HEK293 (cell line): ENCODE measurements around the gene INTS15.

Source experiments
- CTCF ChIA-PET: fragments of 350-600 bp; formaldehyde crosslinking; extraction: SDS; loops from one replicate; lab custom pipeline; 2021; ENCODE audit warnings: antibody characterized with exemption; lab: Yijun Ruan, JAX
- POLR2A ChIA-PET: fragments of 300-600 bp; formaldehyde crosslinking; extraction: SDS; loops from one replicate; lab custom pipeline; 2020; ENCODE audit warnings: antibody characterized with exemption, inconsistent platforms; lab: Yijun Ruan, JAX
- H3K27ac ChIP-seq: fragments of 200-500 bp; sonication (Bioruptor generic); 2 replicates; pipeline ENCODE4 v1.5.1; 2014; ENCODE audit warnings: low read depth, low read length, control low read depth, inconsistent platforms; ENCODE audit errors: extremely low read depth
- H3K36me3 ChIP-seq, 2 experiments: fragments of 200-500 bp in 1 of 2; sonication (Bioruptor generic) in 1 of 2; 1 replicate in 1 of 2; 2 replicates in 1 of 2; pipeline ENCODE4 v1.5.1; 2014 to 2017; ENCODE audit warnings: inconsistent platforms in 2 of 2, low read length in 2 of 2; ENCODE audit not compliant: control insufficient read depth in 2 of 2, insufficient read depth in 1 of 2
- H3K4me1 ChIP-seq: fragments of 200-500 bp; sonication (Bioruptor generic); 2 replicates; pipeline ENCODE4 v1.5.1; 2014; ENCODE audit warnings: mild to moderate bottlenecking, low read length, inconsistent platforms; ENCODE audit not compliant: control insufficient read depth, insufficient read depth
- H3K4me3 ChIP-seq: 2 replicates; pipeline ENCODE4 v1.5.1; 2011; ENCODE audit warnings: low read depth, mild to moderate bottlenecking, control low read depth, low read length, moderate library complexity
- H3K9me3 ChIP-seq: fragments of 200-500 bp; sonication (Bioruptor generic); 2 replicates; pipeline ENCODE4 v1.5.1; 2014; ENCODE audit warnings: low read depth, low read length, inconsistent platforms; ENCODE audit not compliant: control insufficient read depth, insufficient read depth
- AEBP2 ChIP-seq: fragments of 450-650 bp; formaldehyde crosslinking; IDR thresholded peaks from 2 replicates; pipeline ENCODE4 v1.5.1; 2016; ENCODE audit warnings: missing biosample characterization, missing genetic modification characterization, borderline replicate concordance
- EGR2 ChIP-seq: fragments of 450-650 bp; formaldehyde crosslinking; IDR thresholded peaks from 2 replicates; pipeline ENCODE4 v1.5.1; 2016; ENCODE audit warnings: low read depth, missing biosample characterization, missing genetic modification characterization
- FEZF1 ChIP-seq: fragments of 450-650 bp; formaldehyde crosslinking; IDR thresholded peaks from 2 replicates; pipeline ENCODE4 v1.5.1; 2016; ENCODE audit warnings: missing biosample characterization, missing genetic modification characterization
- GLIS1 ChIP-seq: fragments of 450-650 bp; formaldehyde crosslinking; IDR thresholded peaks from 2 replicates; pipeline ENCODE4 v1.5.1; 2016; ENCODE audit warnings: missing biosample characterization, missing genetic modification characterization
- RBAK ChIP-seq: fragments of 450-650 bp; formaldehyde crosslinking; IDR thresholded peaks from 2 replicates; pipeline ENCODE4 v1.5.1; 2016; ENCODE audit warnings: missing biosample characterization, missing genetic modification characterization
- ZFHX2 ChIP-seq: fragments of 450-650 bp; formaldehyde crosslinking; conservative IDR thresholded peaks from 2 replicates; pipeline ENCODE4 v1.5.1; 2016; ENCODE audit warnings: missing biosample characterization, missing genetic modification characterization
- ZNF132 ChIP-seq: fragments of 450-650 bp; formaldehyde crosslinking; IDR thresholded peaks from 2 replicates; pipeline ENCODE4 v1.5.1; 2017; ENCODE audit warnings: missing biosample characterization, missing genetic modification characterization, borderline replicate concordance
- ZNF2 ChIP-seq: fragments of 450-650 bp; formaldehyde crosslinking; IDR thresholded peaks from 2 replicates; pipeline ENCODE4 v1.5.1; 2016; ENCODE audit warnings: missing biosample characterization, missing genetic modification characterization
- ZNF26 ChIP-seq: fragments of 450-650 bp; formaldehyde crosslinking; IDR thresholded peaks from 2 replicates; pipeline ENCODE4 v1.5.1; 2016; ENCODE audit warnings: missing biosample characterization, missing genetic modification characterization
- ZNF350 ChIP-seq: fragments of 450-650 bp; formaldehyde crosslinking; IDR thresholded peaks from 2 replicates; pipeline ENCODE4 v1.5.0; 2017; ENCODE audit warnings: missing biosample characterization, mild to moderate bottlenecking, missing genetic modification characterization
- ZNF354C ChIP-seq: fragments of 450-650 bp; formaldehyde crosslinking; IDR thresholded peaks from 2 replicates; pipeline ENCODE4 v1.5.1; 2016; ENCODE audit warnings: missing biosample characterization, missing genetic modification characterization, low read depth, borderline replicate concordance
- ZNF398 ChIP-seq: fragments of 450-650 bp; formaldehyde crosslinking; IDR thresholded peaks from 2 replicates; pipeline ENCODE4 v1.5.1; 2017; ENCODE audit warnings: missing biosample characterization, missing genetic modification characterization
- ZNF433 ChIP-seq: fragments of 450-650 bp; formaldehyde crosslinking; IDR thresholded peaks from 2 replicates; pipeline ENCODE4 v1.5.1; 2016; ENCODE audit warnings: missing biosample characterization, missing genetic modification characterization, low read depth
- ZNF449 ChIP-seq: fragments of 450-650 bp; formaldehyde crosslinking; IDR thresholded peaks from 2 replicates; pipeline ENCODE4 v1.5.1; 2017; ENCODE audit warnings: missing biosample characterization, mild to moderate bottlenecking, missing genetic modification characterization, moderate library complexity
- ZNF473 ChIP-seq: fragments of 450-650 bp; formaldehyde crosslinking; IDR thresholded peaks from 2 replicates; pipeline ENCODE4 v1.5.1; 2017; ENCODE audit warnings: missing biosample characterization, missing genetic modification characterization
- ZNF560 ChIP-seq: fragments of 450-650 bp; formaldehyde crosslinking; IDR thresholded peaks from 2 replicates; pipeline ENCODE4 v1.5.1; 2017; ENCODE audit warnings: missing biosample characterization, missing genetic modification characterization, borderline replicate concordance
- ZNF571 ChIP-seq: fragments of 450-650 bp; formaldehyde crosslinking; IDR thresholded peaks from 2 replicates; pipeline ENCODE4 v1.5.0; 2017; ENCODE audit warnings: missing biosample characterization, missing genetic modification characterization
- ZNF654 ChIP-seq: fragments of 450-650 bp; formaldehyde crosslinking; IDR thresholded peaks from 2 replicates; pipeline ENCODE4 v1.5.1; 2016; ENCODE audit warnings: low read depth, missing biosample characterization, missing genetic modification characterization
- ZNF658 ChIP-seq: fragments of 450-650 bp; formaldehyde crosslinking; IDR thresholded peaks from 2 replicates; pipeline ENCODE4; 2016; ENCODE audit warnings: missing biosample characterization, missing genetic modification characterization
- ZNF677 ChIP-seq: fragments of 450-650 bp; IDR thresholded peaks from 2 replicates; pipeline ENCODE4 v1.5.0; 2018; ENCODE audit warnings: missing biosample characterization, mild to moderate bottlenecking, missing genetic modification characterization, moderate library complexity
- ZNF707 ChIP-seq: fragments of 450-650 bp; formaldehyde crosslinking; IDR thresholded peaks from 2 replicates; pipeline ENCODE4 v1.5.1; 2016; ENCODE audit warnings: missing biosample characterization, missing genetic modification characterization
- ZNF768 ChIP-seq: fragments of 450-650 bp; formaldehyde crosslinking; IDR thresholded peaks from 2 replicates; pipeline ENCODE4 v1.5.1; 2018; ENCODE audit warnings: missing biosample characterization, mild to moderate bottlenecking, missing genetic modification characterization
- ZNF830 ChIP-seq: fragments of 450-650 bp; IDR thresholded peaks from 2 replicates; pipeline ENCODE4 v1.5.0; 2018; ENCODE audit warnings: missing biosample characterization, missing genetic modification characterization, low read depth, mild to moderate bottlenecking, moderate library complexity
- ZSCAN5A ChIP-seq: fragments of 450-650 bp; formaldehyde crosslinking; IDR thresholded peaks from 2 replicates; pipeline ENCODE4 v1.5.1; 2016; ENCODE audit warnings: missing biosample characterization, missing genetic modification characterization

INTS15 gene

GRCh38 chr7:6558837-6559236, 31.0 kb upstream of the INTS15 start:
- H3K4me1 ChIP-seq = no peaks in the 10 kb centered on the region
- CTCF ChIA-PET = interaction anchor here (0.5 to 3.0 kb wide), 19 partner anchors 9 to 611 kb away, joined by 3 to 42 read pairs (median 4); partner anchors contain the start of genes INTS15 and ZDHHC4

More at GRCh38 chr7:6558837-6559236, 31.0 kb upstream of the INTS15 start:
- no peaks in the 10 kb centered on the region for H3K36me3 ChIP-seq
- H3K9me3 ChIP-seq = no peaks in the 10 kb centered on the region
- no peak overlapping the region for H3K27ac ChIP-seq
- H3K4me3 ChIP-seq = no peak overlapping the region
- no peak for TF ChIP-seq AEBP2 (tag by site-specific recombination)
- TF ChIP-seq ZNF398 = no peak
- no peak for TF ChIP-seq RBAK (tag by site-specific recombination)
- TF ChIP-seq ZNF677 (tag by site-specific recombination) = no peak
- no peak for TF ChIP-seq ZNF2
- no peak for TF ChIP-seq ZNF350 (tag by site-specific recombination)
- no peak for TF ChIP-seq ZNF560 (tag by site-specific recombination)
- no peak for TF ChIP-seq ZNF449 (tag by site-specific recombination)
- no peak for TF ChIP-seq ZNF132 (tag by site-specific recombination)
- TF ChIP-seq FEZF1 = no peak
- no peak for TF ChIP-seq ZNF473
- TF ChIP-seq ZNF433 (tag by site-specific recombination) = no peak
- TF ChIP-seq ZNF707 (tag by site-specific recombination) = no peak
- TF ChIP-seq ZNF26 (tag by site-specific recombination) = no peak
- no peak for TF ChIP-seq ZNF571 (tag by site-specific recombination)
- TF ChIP-seq ZSCAN5A (tag by site-specific recombination) = no peak
- no peak for TF ChIP-seq ZNF768 (tag by site-specific recombination)
- TF ChIP-seq ZNF654 (tag by site-specific recombination) = peak; percentile 40
- TF ChIP-seq ZNF830 = no peak
- TF ChIP-seq ZNF354C = no peak
- TF ChIP-seq ZFHX2 (tag by site-specific recombination) = 0 out of 2 replicates have a peak, but pooled peaks have one; percentile 10
- no peak for TF ChIP-seq ZNF658 (tag by site-specific recombination)
- TF ChIP-seq GLIS1 (tag by site-specific recombination) = peak; percentile 50
- TF ChIP-seq EGR2 (tag by site-specific recombination) = 0 out of 2 replicates have a peak, but pooled peaks have one; percentile 29
- POLR2A ChIA-PET = interaction anchor here (0.7 to 0.8 kb wide), 3 partner anchors 9 to 31 kb away, joined by 3 to 4 read pairs (median 4); partner anchors contain the start of gene INTS15
